HG02870 (cell line): ENCODE measurements around the gene SPATA45.
"Not testable (repeated sequence)": the region's sequence is repeated elsewhere in the genome, so short reads cannot be mapped to it uniquely, and the experiment has no call there.

ENCODE experiments used
- ATAC-seq: cut with Tn5 transposase; IDR thresholded peaks from one replicate; pipeline ENCODE4 v1.9.1; 2021; ENCODE audit warnings: mild to moderate bottlenecking, moderate library complexity; ENCODE audit not compliant: unreplicated experiment

SPATA45 gene

GRCh38 chr1:212847549-212847948, at the start of gene SPATA45:
TSS of gene SPATA45 (minus strand) at chr1:212847649. CDS start at chr1:212836149, 11,500 bp downstream.
- ATAC-seq, result no peak

- no peak for ATAC-seq
Measured at GRCh38 chr1:212892108-212892507, 44.7 kb upstream of the SPATA45 start.

- no peak for ATAC-seq
Measured at GRCh38 chr1:212884592-212884991, 37.1 kb upstream of the SPATA45 start.

- no peak for ATAC-seq
Measured at GRCh38 chr1:212879947-212880690, 32.7 kb upstream of the SPATA45 start.

DNA sequence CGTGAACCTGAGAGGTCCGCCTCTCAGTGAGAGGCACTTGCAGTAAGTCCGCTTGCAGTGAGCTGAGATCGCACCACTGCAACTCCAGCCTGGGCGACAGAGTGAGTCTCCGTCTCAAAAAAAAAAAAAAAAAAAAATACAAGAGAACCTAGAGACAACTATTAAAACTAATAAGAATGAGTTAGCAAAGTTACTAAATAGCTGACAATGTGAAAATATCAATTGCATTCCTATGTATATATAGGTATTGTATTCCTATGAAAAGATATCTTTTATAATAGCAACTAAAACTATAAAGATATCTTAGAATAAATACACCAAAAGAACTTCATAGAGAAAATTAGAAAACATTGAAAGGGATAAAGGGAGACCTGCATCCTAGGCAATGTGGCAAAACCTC, 31.0 kb upstream of the SPATA45 start:
- no peak for ATAC-seq

- ATAC-seq, result peak; percentile 91
Measured at GRCh38 chr1:212873518-212873917, 26.1 kb upstream of the SPATA45 start.

DNA sequence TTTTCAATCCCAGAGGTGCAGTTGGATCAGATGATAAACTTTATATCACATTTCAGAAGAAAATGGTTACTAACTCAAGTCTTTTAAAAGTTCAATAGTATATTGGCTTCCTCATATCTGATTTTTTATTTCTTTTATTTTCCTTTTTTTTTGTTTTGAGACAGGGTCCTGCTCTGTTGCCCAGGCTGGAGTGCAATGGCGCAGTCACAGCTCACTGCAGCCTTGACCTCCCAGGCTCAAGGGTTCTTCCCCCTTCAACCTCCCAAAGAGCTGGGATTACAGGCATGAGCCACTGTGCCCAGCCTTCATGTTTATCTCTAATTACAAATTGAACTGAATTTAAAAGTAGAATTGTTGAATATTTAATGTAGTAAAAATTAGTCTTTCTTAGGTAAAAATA, 24.5 kb upstream of the SPATA45 start:
- ATAC-seq, result no peak

DNA sequence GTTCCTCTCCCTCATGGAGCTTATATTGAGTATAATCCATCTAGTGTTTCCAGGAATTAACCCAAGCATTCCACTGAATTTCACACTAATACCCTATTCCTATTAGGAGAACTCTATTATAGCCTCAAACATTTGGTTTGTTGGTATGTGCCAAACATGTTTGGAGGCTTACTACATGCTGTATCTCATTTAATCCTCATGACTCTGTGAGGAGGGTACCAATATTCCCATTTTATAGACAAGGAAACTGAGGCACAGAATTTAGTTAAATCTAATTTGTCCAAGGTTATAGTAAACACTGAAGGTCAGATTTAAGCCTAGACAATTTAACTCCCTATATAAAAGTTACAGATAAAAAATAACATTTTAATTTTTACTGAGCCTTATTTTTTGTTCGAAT, 19.7 kb upstream of the SPATA45 start:
- no peak for ATAC-seq

DNA sequence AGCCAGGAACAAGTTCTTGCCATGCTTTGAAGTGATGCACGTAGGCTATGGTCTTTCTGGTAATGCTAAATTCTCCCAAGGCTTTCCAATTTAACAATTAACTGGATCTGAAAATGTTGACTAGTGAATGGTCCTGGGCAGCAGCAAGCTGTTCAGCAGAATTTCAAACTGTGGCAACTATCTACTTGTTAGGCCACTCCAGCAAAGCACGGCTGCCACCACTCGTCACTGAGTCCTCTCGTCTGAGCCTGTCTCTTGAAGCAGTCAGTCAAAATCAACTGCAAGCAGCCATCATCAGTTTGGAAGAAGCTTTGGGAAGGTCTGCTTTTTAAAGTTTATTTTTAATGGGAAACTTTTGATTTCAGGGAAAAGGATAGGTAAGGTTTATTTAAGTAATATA, 16.8 kb upstream of the SPATA45 start:
- no peak for ATAC-seq

- ATAC-seq, result not testable (repeated sequence)
Measured at GRCh38 chr1:212863345-212863744, 15.9 kb upstream of the SPATA45 start.

DNA sequence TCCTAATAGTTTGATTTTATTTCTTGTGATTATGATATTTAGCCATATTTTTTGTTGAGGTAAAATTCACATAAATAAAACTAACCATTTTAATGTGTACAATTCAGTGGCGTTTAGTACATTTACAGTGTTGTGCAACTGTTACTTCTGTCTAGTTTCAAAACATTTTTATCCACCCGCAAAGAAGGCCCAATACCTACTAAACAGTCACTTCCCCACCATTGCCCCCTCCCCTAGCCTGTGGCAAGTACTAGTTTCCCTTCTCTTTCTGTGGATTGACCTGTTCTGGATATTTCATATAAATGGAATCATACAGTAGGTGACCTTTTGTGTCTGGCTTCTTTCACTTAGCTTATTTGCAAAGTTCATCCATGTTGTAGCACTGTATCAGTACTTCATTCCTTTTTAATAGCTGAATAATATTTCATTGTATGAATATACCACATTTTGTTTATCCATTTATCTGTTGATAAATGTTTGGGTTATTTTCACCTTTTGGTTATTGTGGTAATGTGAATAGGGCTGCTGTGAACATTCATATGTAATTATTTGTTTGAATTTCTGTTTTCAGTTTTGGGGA, 14.8 kb upstream of the SPATA45 start:
- no peak for ATAC-seq

DNA sequence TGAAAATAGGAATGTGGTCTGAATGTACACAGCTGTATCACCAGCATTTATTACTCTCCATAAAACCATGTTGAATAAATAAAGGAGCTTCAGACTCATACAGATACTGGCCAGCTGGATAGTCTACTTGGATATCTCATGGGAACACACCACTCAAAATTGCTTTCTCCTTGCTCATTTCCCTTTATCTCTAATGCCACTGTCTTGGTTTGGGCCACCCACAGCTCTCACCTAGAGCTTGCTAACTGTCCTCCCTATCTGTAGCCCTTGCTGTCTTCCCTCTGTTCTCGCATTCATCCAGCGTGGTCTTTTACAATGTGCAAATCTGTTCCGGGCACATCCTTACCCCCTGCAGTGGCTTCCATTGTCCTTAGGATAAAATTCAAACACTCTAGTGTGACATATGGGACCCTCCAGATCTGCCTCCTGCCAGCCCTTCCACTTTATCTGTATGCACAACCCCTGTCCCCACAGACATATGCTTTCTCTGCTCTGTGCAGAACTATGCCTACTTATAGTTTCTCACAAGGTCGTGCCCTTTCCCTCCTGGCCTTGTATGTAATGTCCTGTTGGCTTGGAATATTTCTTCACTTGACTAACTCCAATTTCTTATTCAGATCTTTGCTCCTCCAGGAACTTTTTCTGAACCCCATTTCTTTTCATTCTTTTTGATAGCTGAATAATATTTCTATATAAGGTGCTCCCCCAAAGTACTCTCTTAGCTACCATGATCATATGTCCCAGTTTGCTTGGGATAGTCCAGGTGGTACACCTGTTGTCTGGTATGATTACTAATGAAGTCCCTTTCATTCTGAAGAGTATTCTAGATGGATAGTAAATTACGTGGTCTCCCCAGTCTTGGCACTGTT, 13.5 kb upstream of the SPATA45 start:
- ATAC-seq, result no peak

- ATAC-seq, result peak; percentile 16
Measured at GRCh38 chr1:212858461-212859265, 11.2 kb upstream of the SPATA45 start.

DNA sequence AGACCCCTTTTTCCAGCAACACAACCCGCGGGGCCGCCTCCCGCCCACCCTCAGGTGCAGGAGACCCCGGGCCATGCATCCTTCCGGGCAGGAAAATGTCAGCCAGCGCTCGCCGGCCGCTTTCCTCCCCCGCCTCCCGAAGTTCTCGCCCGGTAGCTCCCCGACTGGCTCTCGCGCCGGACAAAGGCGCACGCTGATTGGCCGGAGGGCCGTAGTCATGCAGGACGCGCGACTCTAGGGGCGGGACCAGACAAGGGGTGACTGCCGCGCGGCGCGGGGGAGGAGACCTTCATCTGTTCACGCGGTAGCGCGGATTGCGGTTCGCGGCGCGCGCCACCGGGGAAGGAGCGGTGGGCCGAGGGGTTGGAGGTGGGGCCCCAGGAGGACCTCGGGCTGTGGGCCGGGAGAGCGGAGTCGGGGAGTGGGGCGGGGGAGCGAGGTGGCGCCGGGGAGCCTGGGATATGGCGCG, 10.6 kb upstream of the SPATA45 start, which contains the start of gene FLVCR1:
TSS of gene FLVCR1 (plus strand) at position 284 of the 469 bp plus-strand sequence. CDS start at position 462, 178 bp downstream.
- peak; percentile 92 for ATAC-seq

DNA sequence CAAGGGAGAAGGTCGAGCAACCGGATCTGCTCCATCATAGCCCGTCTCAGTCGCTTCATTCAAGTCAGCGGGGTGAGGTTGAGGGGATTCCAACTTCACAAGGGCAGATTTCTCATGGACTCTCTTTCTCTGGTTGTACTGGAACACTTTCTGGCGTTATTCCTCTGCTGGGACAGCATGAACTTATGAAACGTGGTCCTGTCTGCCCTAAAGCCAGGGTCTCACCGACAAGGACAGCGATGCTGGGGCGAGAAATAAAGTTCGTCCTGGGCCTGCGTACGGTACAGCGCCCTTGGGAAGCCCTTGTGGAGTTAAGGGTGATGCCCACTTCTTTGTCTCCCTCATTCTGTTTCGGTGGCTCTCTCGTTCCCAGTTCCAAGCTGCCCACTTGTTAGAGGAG, 9.3 kb upstream of the SPATA45 start:
- no peak for ATAC-seq

DNA sequence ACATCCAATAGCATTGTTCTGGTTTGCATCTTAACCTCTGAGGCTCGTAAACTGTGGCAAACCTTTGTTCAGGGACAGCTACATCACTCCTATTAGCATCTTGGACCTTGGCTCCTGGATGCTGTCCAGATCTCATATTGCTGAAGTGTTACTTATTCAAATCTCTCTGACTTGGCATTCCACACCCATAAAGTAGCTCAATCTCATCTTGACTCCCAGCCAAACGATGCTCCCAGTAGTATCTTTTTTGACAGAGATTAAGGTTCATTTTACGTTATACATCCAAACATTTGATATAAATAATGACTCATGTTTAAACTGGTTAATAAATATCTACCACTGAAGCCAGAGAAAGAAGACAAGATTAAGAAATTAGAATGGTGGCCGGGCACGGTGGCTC, 6.2 kb upstream of the SPATA45 start:
- ATAC-seq, result no peak

DNA sequence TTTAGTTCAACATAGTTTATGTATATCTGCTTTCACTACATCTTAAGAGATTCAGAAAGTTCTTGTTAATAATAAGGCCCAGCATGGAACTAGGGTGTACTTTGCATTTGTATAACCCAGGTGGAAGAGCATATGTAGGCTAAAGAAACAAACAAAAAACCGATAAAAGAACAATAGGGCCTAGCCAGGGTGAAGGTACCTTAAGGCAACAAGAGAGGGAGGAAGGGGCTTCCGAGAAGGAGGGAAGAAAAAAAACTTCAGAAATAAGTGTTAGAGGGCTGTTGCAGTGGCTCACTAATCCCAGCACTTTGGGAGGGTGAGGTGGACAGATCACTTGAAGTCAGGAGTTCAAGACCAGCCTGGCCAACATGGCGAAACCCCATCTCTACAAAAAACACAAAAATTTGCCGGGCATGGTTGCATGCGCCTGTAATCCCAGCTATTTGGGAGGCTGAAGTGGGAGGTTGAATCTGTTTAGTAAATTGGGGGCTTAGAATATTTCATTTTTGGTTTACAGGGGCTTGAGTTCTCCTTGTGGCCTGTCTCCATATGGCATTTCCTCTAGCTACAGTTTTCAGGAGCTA, 4.7 kb upstream of the SPATA45 start:
- no peak for ATAC-seq

DNA sequence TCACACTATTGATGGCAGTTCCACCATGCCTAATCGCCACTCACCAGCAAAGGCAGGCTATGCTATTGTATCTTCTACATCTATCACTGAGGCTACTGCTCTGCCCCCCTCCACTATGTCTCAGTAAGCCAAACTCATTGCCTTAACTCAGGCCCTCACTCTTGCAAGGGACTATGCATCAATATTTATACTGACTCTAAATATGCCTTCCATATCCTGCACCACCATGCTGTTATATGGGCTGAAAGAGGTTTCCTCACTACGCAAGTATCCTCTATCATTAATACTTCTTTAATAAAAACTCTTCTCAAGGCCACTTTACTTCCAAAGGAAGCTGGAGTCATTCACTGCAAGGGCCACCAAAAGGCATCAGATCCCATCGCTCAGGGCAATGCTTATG, 2.9 kb downstream of the SPATA45 start:
- not testable (repeated sequence) for ATAC-seq

DNA sequence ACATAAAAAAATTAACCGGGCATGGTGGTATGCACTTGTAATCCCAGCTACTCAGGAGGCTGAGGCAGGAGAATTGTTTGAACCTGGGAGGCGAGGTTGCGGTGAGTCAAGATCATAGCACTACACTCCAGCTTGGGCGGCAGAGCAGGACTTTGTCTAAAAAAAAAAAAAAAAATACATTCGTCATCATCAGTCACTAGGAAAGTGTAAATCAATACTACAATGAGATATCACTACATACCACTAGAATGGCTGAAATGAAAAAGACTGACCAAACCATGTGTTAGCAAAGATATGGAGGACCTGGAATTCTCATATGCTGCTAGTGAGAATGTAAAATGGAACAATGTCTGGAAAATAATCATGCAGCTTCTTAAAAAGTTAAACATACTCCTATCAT, 9.3 kb downstream of the SPATA45 start:
- no peak for ATAC-seq
